GM19468 (cell line): ENCODE results near the gene ACP2.
"Not testable (repeated sequence)": the region's sequence is repeated elsewhere in the genome, so short reads cannot be mapped to it uniquely, and the experiment has no call there.

Source experiments
- ATAC-seq: cut with Tn5 transposase; IDR thresholded peaks from one replicate; pipeline ENCODE4 v1.9.1; 2021; ENCODE audit warnings: mild to moderate bottlenecking, moderate library complexity, moderate number of reproducible peaks; ENCODE audit not compliant: unreplicated experiment; ENCODE audit errors: extremely low read depth

Gene ACP2

GRCh38 chr11:47208008-47208552 lies 40.5 kb downstream of the ACP2 start:
- not testable (repeated sequence) for ATAC-seq

GRCh38 chr11:47207459-47207858 lies 41.2 kb downstream of the ACP2 start:
- ATAC-seq: no peak

- ATAC-seq: not testable (repeated sequence)
Observed at GRCh38 chr11:47206577-47206976, 42.0 kb downstream of the ACP2 start.

- no peak for ATAC-seq
Observed at GRCh38 chr11:47204637-47204989, 44.0 kb downstream of the ACP2 start.

- ATAC-seq: no peak
Observed at GRCh38 chr11:47202576-47202975, 46.0 kb downstream of the ACP2 start.

GRCh38 chr11:47201015-47201414 lies 47.6 kb downstream of the ACP2 start:
- no peak for ATAC-seq

GRCh38 chr11:47198161-47198560 lies 50.5 kb downstream of the ACP2 start:
- not testable (repeated sequence) for ATAC-seq

GRCh38 chr11:47192111-47192510 lies 56.5 kb downstream of the ACP2 start:
- no peak for ATAC-seq

GRCh38 chr11:47191137-47191536 lies 57.5 kb downstream of the ACP2 start:
- ATAC-seq: not testable (repeated sequence)
